Stimulated activated effector memory CD8-positive, alpha-beta T cell treated with anti-CD3 and anti-CD28 coated beads, Interleukin-12 subunit alpha, Interleukin-12 subunit beta, amount 100 ng/mL, for 72 hours (primary cell): Measurements from ENCODE around the gene CNTN4.
A peak's percentile ranks its signal among the peaks of the same experiment; 100 is the strongest.
"Not testable (repeated sequence)": the region's sequence is repeated elsewhere in the genome, so short reads cannot be mapped to it uniquely, and the experiment has no call there.

Experiments used
- ATAC-seq: fragments of 150-1000 bp; cut with Tn5 transposase; 2 replicates; pipeline ENCODE4 v1.10.0; 2021
- DNase-seq, 2 donors: peaks; one replicate each; pipeline ENCODE4 v3.0.0; 2021 to 2022; ENCODE audit warnings: low spot score in 2 of 2
- H3K27ac Mint-ChIP-seq: one replicate; pipeline ENCODE4 v1.8.0; 2022; ENCODE audit warnings: mild to moderate bottlenecking, mixed read lengths
- H3K36me3 Mint-ChIP-seq: one replicate; pipeline ENCODE4 v1.8.0; 2022; ENCODE audit warnings: mild to moderate bottlenecking, mixed read lengths
- H3K4me1 Mint-ChIP-seq: one replicate; pipeline ENCODE4 v1.8.0; 2022; ENCODE audit warnings: mixed read lengths
- H3K4me3 Mint-ChIP-seq: one replicate; pipeline ENCODE4 v1.8.0; 2022; ENCODE audit warnings: mild to moderate bottlenecking, mixed read lengths
- H3K9me3 Mint-ChIP-seq: one replicate; pipeline ENCODE4 v1.8.0; 2022; ENCODE audit warnings: mixed read lengths

Gene CNTN4

DNA sequence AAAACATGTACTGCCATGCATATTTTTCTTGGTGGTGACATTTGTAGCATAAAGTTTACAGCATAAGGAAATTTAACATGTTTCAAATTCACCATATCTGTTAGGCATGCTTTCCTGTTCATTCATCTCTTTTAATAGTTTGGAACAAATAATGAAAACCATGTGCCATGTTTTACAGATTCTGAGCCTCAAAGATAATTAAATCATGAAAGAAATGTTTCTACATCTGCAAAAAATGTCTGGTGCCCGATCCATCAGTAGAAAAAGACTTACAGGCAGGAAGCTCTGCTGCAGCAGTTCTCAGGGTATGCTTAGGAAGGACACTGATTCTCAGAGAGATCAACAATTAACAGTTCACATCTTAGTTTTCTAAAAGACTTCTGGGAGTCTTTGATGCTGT is 695.3 kb downstream of the CNTN4 start:
- ATAC-seq = no peak
- H3K4me1 Mint-ChIP-seq = no peaks in the 10 kb centered on the region
- no peak overlapping the region for H3K4me3 Mint-ChIP-seq
- no peak overlapping the region for H3K27ac Mint-ChIP-seq
- no peaks in the 10 kb centered on the region for H3K36me3 Mint-ChIP-seq
- no peaks in the 10 kb centered on the region for H3K9me3 Mint-ChIP-seq
- no peak for DNase-seq

DNA sequence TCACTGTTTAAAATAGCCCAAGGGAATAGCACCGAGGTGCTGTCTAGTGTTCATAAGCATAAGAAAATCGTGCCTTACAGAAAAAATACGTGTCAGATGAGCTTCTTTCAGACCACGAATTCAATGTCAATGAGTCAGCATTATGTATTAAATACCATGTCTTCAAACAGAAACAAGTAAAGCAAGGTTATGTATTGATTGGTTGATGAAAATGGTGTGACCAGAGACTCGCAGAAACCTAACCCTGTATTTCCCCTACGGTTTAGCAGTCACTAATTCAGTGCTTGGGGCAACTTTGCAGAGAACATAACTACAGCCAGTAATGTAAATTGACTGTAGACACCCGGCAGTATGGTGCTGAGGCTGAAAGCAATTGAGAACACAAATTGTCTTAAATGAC is 703.8 kb downstream of the CNTN4 start:
- Mint-ChIP-seq H3K27ac (no peak overlapping the region), H3K9me3 (no peaks in the 10 kb centered on the region), H3K36me3 (no peaks in the 10 kb centered on the region), H3K4me3 (no peak overlapping the region), H3K4me1 (no peaks in the 10 kb centered on the region)
- DNase-seq = no peak
- ATAC-seq = no peak

DNA sequence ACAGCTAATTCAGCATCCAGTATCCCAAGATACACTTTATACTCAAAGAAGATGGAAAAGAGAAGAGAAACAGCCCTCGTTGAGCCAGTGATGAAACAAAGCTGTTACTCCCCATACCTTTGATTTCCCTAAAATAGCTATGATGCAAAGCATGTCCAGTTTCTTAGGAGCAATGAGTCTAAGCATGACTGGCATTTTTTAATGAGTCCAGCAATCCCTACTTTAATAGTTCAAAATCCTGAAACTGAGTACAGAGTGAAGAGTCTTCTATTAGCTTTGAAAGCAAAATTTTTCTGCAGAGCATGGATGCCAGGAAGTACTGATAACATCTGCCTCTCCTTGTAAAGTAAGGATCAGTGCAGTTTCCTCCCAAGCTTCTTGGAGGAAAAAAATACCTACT is 708.8 kb downstream of the CNTN4 start:
- no peaks in the 10 kb centered on the region for H3K4me1 Mint-ChIP-seq
- H3K36me3 Mint-ChIP-seq = no peaks in the 10 kb centered on the region
- ATAC-seq (no peak), DNase-seq (no peak)
- no peak overlapping the region for H3K4me3 Mint-ChIP-seq
- no peaks in the 10 kb centered on the region for H3K9me3 Mint-ChIP-seq
- no peak overlapping the region for H3K27ac Mint-ChIP-seq

DNA sequence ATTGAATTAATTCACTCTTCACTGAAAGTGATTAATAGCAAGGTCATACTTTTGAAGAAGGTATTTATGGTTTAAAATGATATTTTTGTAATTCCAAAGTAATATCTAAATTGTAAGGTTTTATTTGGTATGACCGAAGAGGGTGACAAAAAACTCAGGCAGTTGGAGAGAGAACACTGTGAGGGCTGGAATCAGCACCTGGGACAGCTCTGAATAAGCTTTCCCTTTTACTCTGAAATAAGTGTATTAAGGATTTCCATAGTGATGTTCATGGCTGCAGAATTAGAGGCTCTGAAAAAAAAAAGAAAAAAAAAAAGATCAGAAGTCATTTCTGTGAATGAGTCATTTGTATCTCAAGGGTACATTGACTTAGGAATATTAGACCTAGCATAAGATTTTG is 712.1 kb downstream of the CNTN4 start:
- H3K36me3 Mint-ChIP-seq = no peaks in the 10 kb centered on the region
- no peak overlapping the region for H3K4me3 Mint-ChIP-seq
- H3K4me1 Mint-ChIP-seq = no peaks in the 10 kb centered on the region
- no peaks in the 10 kb centered on the region for H3K9me3 Mint-ChIP-seq
- no peak for ATAC-seq
- H3K27ac Mint-ChIP-seq = no peak overlapping the region
- DNase-seq = no peak

DNA sequence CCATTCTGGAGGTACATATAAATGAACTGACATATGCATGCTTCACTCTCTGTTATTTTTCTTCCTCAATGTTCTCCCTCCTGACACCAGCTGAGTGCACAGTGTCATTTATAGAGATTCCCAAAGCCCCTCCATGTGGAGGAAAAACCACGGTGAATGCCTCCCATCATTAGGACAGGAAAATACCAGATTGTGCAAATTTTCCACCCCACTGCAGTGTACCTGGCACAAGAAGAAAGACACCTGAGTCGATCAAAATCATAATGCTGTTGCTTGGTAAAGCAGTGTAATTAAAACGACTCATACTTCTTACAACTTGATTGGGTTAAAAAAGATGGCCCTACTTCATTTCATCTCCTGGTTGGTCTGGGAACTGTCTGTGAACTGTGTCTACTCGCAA is 720.9 kb downstream of the CNTN4 start:
- ATAC-seq = no peak
- H3K36me3 Mint-ChIP-seq = no peaks in the 10 kb centered on the region

DNA sequence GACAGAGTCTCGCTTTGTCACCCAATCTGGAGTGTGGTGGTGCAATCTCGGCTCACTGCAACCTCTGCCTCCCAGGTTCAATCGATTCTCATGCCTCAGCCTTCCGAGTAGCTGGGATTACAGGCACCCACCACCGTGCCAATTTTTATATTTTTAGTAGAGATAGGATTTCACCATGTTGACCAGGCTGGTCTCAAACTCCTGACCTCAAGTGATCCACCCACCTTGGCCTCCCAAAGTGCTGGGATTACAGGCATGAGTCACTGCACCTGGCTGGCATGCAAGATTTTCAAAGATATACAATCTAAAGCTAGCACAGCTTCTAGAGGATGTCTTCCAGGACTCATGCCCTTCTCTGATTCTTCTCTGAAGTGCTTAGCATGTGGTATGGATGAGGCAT is 722.3 kb downstream of the CNTN4 start:
- not testable (repeated sequence) for H3K27ac Mint-ChIP-seq, H3K36me3 Mint-ChIP-seq, ATAC-seq, H3K4me1 Mint-ChIP-seq, H3K4me3 Mint-ChIP-seq, DNase-seq, H3K9me3 Mint-ChIP-seq

More for the DNA sequence above, 720.9 kb downstream of the CNTN4 start:
- Mint-ChIP-seq H3K4me3 (no peak overlapping the region), H3K4me1 (no peaks in the 10 kb centered on the region), H3K9me3 (no peaks in the 10 kb centered on the region), H3K27ac (no peak overlapping the region)
- no peak for DNase-seq

DNA sequence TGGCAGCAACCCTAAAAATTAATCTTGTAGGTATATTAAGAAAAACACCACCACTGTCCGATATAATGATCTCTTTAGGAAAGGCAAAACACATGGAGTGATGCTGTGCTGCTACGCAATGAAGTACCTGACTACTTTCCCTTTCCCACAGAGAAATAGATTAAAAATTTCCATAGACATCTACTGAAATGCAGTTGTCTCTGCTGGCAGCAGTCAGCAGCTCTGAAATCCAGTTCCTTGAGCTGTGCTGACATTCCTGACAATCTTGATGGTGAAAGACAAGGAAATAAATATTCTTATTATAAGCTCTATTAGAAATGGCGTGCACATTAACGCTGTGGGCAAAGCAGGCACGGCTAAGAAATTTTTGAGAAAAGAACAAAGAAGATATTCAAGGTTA is 723.9 kb downstream of the CNTN4 start:
- Mint-ChIP-seq H3K9me3 (no peaks in the 10 kb centered on the region), H3K36me3 (no peaks in the 10 kb centered on the region), H3K27ac (no peak overlapping the region), H3K4me3 (no peak overlapping the region), H3K4me1 (no peaks in the 10 kb centered on the region)
- DNase-seq (no peak), ATAC-seq (no peak)

DNA sequence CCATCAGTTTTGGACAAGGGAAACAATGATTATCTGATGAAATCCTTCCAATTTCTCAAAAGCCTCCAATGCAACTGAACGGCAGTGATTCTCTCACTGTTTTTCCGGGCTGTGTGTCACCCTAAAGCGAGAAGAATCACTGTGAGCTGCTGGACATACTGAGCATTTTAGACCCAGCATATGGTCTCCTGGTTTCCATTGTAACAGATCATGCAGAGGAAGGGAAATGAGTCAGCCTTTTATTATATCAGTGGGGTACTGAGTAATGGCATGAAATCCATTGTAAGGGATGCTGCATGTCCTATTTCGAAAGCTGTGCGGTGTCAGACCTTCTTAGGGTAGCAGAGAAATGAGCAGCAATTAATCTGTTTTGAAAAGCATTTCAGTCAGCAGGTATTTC is 724.4 kb downstream of the CNTN4 start:
- no peak overlapping the region for H3K4me3 Mint-ChIP-seq
- DNase-seq (no peak), ATAC-seq (no peak)
- H3K9me3 Mint-ChIP-seq = no peaks in the 10 kb centered on the region
- no peaks in the 10 kb centered on the region for H3K4me1 Mint-ChIP-seq
- no peaks in the 10 kb centered on the region for H3K36me3 Mint-ChIP-seq
- H3K27ac Mint-ChIP-seq = no peak overlapping the region

DNA sequence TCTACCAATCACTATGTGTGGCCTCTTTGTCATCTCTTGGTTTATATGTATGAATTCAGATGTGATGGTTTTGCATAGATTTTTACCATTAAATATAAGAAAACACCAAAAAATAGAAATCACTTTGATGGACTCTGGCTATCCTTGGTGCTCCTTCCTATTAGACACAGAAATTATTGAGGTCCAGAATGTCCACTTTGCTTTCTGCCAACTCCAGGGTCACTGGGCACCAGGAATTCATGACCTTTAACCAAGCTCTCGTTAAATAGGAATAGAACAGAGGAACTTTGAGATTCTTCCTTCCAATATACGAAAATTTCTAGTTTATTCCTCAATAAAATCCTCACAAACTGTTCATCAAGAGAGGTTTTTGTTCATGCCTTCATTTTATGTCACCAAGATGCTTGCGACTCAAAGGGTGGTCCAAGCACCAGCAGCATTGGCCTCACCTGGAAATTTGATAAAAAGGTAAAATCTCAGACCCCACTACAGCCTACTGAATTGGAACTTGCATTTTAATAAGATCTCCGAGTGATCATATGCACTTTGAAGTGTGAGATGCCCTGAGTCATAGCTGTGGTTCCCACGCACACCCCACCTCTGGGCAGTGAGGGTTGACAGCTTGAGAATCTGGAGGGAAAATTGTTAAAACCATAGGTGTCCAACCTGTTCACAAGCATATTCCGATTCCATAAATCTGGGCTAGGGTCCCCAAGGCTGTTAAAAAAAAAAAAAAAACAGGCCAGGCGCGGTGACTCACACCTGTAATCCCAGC is 725.0 kb downstream of the CNTN4 start:
- no peak for DNase-seq
- H3K4me1 Mint-ChIP-seq = no peaks in the 10 kb centered on the region
- ATAC-seq = no peak
- no peak overlapping the region for H3K27ac Mint-ChIP-seq
- no peaks in the 10 kb centered on the region for H3K9me3 Mint-ChIP-seq
- no peak overlapping the region for H3K4me3 Mint-ChIP-seq
- no peaks in the 10 kb centered on the region for H3K36me3 Mint-ChIP-seq

DNA sequence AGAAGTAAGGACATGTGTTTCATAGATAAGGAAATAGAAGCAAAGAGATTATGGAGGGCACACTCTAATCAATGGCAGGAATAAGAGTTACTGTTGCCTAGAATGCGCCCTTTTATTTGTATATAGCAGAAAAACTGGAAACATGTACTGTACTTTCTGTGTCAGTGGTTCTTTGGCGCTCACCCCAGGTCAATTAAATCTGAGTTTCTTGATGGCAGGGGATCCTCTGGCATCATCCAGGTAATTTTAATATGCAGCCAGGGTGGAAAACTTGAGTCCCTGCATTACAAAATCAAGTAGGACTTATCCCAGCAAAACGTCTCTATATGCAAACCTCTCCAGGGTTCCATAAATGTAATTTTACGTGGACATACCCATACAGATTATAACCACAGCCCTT is 727.4 kb downstream of the CNTN4 start:
- Mint-ChIP-seq H3K4me1 (no peaks in the 10 kb centered on the region), H3K36me3 (no peaks in the 10 kb centered on the region)

DNA sequence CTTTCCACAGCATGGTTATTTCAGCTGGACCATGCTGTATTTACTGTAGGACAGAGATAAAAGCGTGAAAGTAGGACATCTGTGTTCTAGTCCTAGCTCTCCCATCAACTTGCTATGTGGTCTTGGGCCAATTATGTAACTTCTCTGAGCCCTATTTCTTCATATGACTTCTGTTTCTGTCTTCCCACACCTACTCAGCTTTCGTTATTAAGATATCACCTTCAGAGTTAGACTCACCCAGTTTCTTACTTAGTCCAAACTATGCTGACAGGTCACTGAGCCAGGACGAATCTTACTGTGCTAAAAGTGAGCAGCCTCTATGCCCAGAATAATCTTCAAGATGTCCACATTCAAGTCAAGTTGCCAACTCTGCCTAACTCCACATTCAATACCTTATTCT is 727.8 kb downstream of the CNTN4 start:
- no peaks in the 10 kb centered on the region for H3K36me3 Mint-ChIP-seq
- no peaks in the 10 kb centered on the region for H3K4me1 Mint-ChIP-seq
- no peak overlapping the region for H3K27ac Mint-ChIP-seq
- H3K4me3 Mint-ChIP-seq = no peak overlapping the region
- DNase-seq (no peak), ATAC-seq (peak; percentile 48)
- H3K9me3 Mint-ChIP-seq = no peaks in the 10 kb centered on the region

More for the DNA sequence above, 727.4 kb downstream of the CNTN4 start:
- no peak overlapping the region for H3K4me3 Mint-ChIP-seq
- no peak overlapping the region for H3K27ac Mint-ChIP-seq
- no peak for ATAC-seq
- no peaks in the 10 kb centered on the region for H3K9me3 Mint-ChIP-seq
- no peak for DNase-seq

DNA sequence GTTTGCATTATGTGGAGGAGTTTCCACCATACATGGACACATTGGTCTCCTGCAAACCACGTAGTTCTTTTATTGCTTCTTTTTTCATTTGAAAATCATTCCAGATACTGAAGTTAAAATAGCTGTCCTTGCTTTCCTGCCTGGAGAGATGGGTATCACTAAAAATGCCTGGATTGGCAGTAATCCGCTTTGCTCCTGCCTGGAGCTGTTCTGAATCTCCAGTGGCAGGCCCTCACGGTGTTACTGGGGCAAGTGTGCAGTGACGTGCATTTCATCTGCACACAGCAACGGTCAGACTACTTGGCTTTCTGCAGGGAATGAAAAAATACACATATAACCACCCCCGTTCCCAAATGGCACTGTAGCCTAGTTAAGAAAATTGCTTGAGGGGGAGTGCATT is 738.6 kb downstream of the CNTN4 start:
- Mint-ChIP-seq H3K4me1 (no peaks in the 10 kb centered on the region), H3K4me3 (no peak overlapping the region), H3K36me3 (no peaks in the 10 kb centered on the region), H3K9me3 (no peaks in the 10 kb centered on the region), H3K27ac (no peak overlapping the region)
- ATAC-seq (no peak), DNase-seq (no peak)

DNA sequence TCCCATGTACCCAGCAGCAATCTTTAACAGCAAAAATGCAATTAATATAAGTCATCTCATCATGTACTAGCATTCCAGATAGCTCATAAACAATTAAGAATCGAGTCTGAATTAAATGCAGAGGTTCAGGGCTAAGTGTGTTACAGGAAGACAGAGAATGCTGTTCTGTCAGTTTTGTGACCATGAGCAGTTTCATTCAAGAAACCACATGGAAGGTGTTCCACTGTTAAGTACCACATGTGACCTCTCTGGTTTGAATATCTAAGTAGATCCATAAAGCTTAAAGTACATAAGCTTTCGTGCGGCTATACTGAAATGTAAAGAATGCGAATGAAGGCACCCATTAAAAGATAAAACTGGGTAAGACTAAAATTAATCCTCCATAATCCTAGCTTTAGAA is 739.2 kb downstream of the CNTN4 start:
- Mint-ChIP-seq H3K4me1 (no peaks in the 10 kb centered on the region), H3K4me3 (no peak overlapping the region), H3K27ac (no peak overlapping the region), H3K9me3 (no peaks in the 10 kb centered on the region), H3K36me3 (no peaks in the 10 kb centered on the region)
- DNase-seq (no peak), ATAC-seq (no peak)

DNA sequence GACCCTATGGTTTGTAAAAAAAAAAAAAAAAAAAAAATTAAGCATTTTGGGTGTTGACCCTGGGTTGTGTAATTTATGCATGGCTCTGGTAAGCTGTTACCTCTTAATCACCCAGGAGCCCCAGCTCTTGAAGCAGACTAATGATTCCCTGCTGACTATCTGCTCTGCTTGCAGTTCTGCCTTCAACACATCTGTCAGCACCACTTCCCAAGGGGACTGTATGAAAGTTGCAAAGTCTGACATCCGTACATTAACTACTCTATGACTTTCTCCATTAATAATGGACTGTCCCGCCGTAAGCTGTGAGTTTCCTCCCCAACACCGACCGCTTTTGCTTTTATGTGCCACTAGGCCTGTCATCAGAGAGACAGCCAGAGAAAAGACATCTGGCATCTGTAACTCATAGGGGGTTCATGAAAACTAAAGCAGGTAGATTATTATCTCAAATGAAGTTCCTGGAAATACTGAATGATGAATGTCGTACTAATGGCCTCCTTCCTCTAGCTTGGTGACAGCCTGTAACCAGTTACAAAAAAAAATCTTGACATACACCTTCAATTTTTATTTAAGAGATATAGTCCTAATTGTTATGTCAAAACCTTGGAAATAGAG is 740.0 kb downstream of the CNTN4 start:
- DNase-seq = no peak
- Mint-ChIP-seq H3K4me3 (no peak overlapping the region), H3K27ac (no peak overlapping the region), H3K36me3 (no peaks in the 10 kb centered on the region), H3K9me3 (no peaks in the 10 kb centered on the region), H3K4me1 (no peaks in the 10 kb centered on the region)
- ATAC-seq = no peak

DNA sequence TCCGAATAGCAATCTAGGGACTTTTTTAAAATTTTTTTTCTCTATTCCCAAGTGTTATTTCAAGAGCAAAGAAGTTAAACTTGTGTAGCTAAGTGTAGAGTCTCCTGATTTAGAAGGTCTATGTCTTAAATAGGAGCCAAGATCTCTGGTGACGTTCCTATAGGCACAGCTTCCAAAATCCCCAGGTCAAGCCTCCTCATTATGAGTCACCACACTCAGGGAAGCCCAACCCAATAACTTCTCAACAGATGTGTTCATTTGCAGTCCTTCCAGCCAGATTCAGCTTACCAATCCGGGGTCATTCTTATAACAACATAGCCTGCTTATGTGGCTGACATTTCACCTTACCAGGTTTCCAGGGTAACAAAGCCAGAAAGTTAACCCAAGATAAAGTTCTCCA is 741.2 kb downstream of the CNTN4 start:
- DNase-seq (no peak), ATAC-seq (no peak)
- Mint-ChIP-seq H3K4me1 (no peaks in the 10 kb centered on the region), H3K36me3 (no peaks in the 10 kb centered on the region), H3K9me3 (no peaks in the 10 kb centered on the region), H3K4me3 (no peak overlapping the region), H3K27ac (no peak overlapping the region)

DNA sequence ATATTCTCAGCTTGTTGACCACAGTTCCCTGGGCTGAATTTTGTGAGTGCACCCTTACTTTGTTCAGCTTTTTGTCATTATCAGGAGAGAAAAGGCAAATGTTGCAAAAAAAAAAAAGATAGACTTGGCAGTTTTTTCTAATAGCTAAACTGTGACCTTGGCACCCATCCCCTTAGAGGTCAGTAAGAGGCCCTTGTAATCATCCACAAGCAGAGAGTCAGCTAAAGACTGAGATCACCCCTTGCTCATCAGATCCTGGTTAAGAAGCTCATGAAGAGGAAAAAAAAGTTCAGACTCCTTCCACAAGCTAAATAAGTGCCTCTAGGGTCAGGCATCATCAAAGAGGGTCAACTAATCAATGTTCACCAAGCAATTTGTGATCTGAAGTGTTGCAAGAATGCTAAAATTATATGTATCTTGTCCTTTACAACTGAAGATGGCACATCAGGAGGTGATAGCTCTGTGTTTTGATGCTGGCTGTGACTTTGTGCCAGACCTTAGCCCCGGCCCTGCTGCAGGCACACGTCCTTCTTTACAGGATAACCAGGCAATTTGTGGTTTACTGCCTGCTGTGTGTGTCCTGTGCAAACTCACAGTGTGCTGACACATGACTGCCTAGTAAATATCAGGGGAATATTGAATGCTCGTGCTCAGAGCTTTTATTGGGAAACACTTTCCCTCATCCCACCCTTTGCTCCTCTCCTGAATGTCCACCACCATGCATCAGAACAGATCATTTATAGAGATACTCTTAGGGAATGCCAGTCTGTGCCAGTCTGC is 748.6 kb downstream of the CNTN4 start:
- no peaks in the 10 kb centered on the region for H3K4me1 Mint-ChIP-seq
- ATAC-seq (no peak), DNase-seq (no peak)
- H3K27ac Mint-ChIP-seq = no peak overlapping the region
- H3K4me3 Mint-ChIP-seq = no peak overlapping the region
- no peaks in the 10 kb centered on the region for H3K36me3 Mint-ChIP-seq
- no peaks in the 10 kb centered on the region for H3K9me3 Mint-ChIP-seq
